ENCODE data around the gene CBY1.

DNA sequence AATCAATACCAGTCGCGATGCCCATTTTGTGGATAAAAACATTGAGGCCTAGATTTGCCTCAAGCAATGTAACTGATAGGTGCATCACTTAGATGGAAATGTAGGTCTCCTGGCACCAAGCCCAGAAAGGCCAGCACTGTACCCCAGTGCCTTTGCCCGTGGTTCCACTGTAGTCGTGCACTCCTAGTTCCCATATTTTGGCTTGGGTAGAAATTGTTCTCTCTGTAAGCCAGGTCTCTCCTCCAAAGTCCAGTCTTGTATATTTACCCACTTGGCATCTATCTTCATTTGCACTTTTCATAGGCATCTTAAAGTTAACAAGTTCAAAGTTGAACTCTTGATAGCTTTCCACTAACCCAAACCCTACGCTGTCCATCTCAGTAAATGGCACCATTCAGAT is 44.9 kb upstream of the CBY1 start:
- TF ChIP-seq, protein P1, sequence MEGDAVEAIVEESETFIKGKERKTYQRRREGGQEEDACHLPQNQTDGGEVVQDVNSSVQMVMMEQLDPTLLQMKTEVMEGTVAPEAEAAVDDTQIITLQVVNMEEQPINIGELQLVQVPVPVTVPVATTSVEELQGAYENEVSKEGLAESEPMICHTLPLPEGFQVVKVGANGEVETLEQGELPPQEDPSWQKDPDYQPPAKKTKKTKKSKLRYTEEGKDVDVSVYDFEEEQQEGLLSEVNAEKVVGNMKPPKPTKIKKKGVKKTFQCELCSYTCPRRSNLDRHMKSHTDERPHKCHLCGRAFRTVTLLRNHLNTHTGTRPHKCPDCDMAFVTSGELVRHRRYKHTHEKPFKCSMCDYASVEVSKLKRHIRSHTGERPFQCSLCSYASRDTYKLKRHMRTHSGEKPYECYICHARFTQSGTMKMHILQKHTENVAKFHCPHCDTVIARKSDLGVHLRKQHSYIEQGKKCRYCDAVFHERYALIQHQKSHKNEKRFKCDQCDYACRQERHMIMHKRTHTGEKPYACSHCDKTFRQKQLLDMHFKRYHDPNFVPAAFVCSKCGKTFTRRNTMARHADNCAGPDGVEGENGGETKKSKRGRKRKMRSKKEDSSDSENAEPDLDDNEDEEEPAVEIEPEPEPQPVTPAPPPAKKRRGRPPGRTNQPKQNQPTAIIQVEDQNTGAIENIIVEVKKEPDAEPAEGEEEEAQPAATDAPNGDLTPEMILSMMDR (IDR thresholded peaks at IDR 0.05) = no peak
- TF ChIP-seq POLR2A (IDR thresholded peaks at IDR 0.05) = no peak
